MCF 10A (cell line): ENCODE data around the gene FAM171A1. TPM values are rescaled to one million over a fixed set of nuclear protein-coding genes. Genes with fewer than 3 reads are reported as not detected.

Source experiments
- BruUV-seq: library from RNA; stranded (reverse); fragments of 400-500 nt; replicated peaks from 2 replicates; lab custom pipeline; 2021; lab: Mats Ljungman, UMichigan
- CTCF ChIA-PET: fragments of 300-600 bp; sonication (Branson Sonifier 250); formaldehyde crosslinking; extraction: SDS; loops from one replicate; lab custom pipeline; 2021; ENCODE audit warnings: antibody characterized with exemption, inconsistent platforms; lab: Yijun Ruan, JAX
- POLR2A ChIA-PET: fragments of 300-600, 350-650 bp; sonication (Branson Sonifier 250); formaldehyde crosslinking; extraction: SDS; loops from one replicate; lab custom pipeline; 2020; ENCODE audit warnings: antibody characterized with exemption, inconsistent platforms; lab: Yijun Ruan, JAX
- DNase-seq: peaks from one replicate; pipeline ENCODE4 v3.0.0-alpha.2; 2018; ENCODE audit not compliant: unreplicated experiment
- H3K27ac Mint-ChIP-seq: one replicate; pipeline ENCODE4 v1.8.0; 2022; ENCODE audit warnings: mild to moderate bottlenecking, low read depth, mixed read lengths; ENCODE audit not compliant: unreplicated experiment
- H3K27me3 Mint-ChIP-seq: one replicate; pipeline ENCODE4 v1.8.0; 2022; ENCODE audit warnings: mixed read lengths; ENCODE audit not compliant: insufficient read depth, unreplicated experiment
- H3K36me3 Mint-ChIP-seq: one replicate; pipeline ENCODE4 v1.8.0; 2022; ENCODE audit warnings: mild to moderate bottlenecking, moderate library complexity, mixed read lengths; ENCODE audit not compliant: insufficient read depth, unreplicated experiment
- H3K4me1 Mint-ChIP-seq: one replicate; pipeline ENCODE4 v1.8.0; 2022; ENCODE audit warnings: mixed read lengths; ENCODE audit not compliant: insufficient read depth, unreplicated experiment
- H3K4me3 Mint-ChIP-seq: one replicate; pipeline ENCODE4 v1.8.0; 2022; ENCODE audit warnings: mild to moderate bottlenecking, moderate library complexity, mixed read lengths; ENCODE audit not compliant: unreplicated experiment
- H3K9me3 Mint-ChIP-seq: one replicate; pipeline ENCODE4 v1.8.0; 2022; ENCODE audit warnings: mixed read lengths; ENCODE audit not compliant: unreplicated experiment
- intact Hi-C: fragments of 100-400 bp; cut with micrococcal nuclease; formaldehyde crosslinking; loops from 2 replicates; pipeline ENCODE4 v1.14.1; 2022
- total RNA-seq: library from RNA; stranded (reverse); gene quantifications from 2 replicates; pipeline ENCODE4 v1.2.3, GENCODE V29; 2022
- TF ChIP-seq, protein P1 (sequence below): fragments of 200-600 bp; IDR thresholded peaks from one replicate; pipeline ENCODE4 v1.8.0; 2022; ENCODE audit warnings: antibody characterized with exemption, mild to moderate bottlenecking; ENCODE audit not compliant: unreplicated experiment

The FAM171A1 gene
- total RNA-seq, 1 experiment from 2014 or later = 9.3 TPM

DNA sequence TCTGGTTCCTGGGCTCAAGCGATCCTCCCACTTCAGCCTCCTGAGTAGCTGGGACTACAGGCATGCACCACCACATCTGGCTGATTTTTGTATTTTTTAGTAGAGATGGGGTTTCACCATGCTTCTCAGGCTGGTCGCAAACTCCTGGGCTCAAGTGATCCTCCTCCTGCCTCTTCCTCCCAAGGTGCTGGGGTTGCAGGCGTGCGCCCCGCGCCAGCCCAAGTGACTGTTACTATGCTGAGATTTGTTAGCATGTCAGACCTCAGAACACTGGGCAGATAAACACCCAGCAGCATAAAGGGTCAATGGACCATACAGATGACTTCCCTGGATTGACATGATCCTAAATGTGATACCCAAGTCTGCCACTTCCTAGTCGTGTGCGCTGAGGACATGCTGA lies 142.7 kb downstream of the FAM171A1 start:
- no peak for DNase-seq
- H3K9me3 Mint-ChIP-seq = peaks cover 20% of the 10 kb centered on the region
- H3K4me1 Mint-ChIP-seq = no peaks in the 10 kb centered on the region
- H3K4me3 Mint-ChIP-seq = no peak overlapping the region
- BruUV-seq = no TSS peak
- H3K27ac Mint-ChIP-seq = no peak overlapping the region
- intact Hi-C loops = no loop called here
- H3K36me3 Mint-ChIP-seq = no peaks in the 10 kb centered on the region
- H3K27me3 Mint-ChIP-seq = no peaks in the 10 kb centered on the region
- CTCF ChIA-PET = interaction anchor here (0.7 to 1.1 kb wide), 2 partner anchors 26 to 55 kb away, joined by 4 to 7 read pairs; no protein-coding TSS in a partner anchor
- POLR2A ChIA-PET = no interaction called here
- TF ChIP-seq, protein P1, sequence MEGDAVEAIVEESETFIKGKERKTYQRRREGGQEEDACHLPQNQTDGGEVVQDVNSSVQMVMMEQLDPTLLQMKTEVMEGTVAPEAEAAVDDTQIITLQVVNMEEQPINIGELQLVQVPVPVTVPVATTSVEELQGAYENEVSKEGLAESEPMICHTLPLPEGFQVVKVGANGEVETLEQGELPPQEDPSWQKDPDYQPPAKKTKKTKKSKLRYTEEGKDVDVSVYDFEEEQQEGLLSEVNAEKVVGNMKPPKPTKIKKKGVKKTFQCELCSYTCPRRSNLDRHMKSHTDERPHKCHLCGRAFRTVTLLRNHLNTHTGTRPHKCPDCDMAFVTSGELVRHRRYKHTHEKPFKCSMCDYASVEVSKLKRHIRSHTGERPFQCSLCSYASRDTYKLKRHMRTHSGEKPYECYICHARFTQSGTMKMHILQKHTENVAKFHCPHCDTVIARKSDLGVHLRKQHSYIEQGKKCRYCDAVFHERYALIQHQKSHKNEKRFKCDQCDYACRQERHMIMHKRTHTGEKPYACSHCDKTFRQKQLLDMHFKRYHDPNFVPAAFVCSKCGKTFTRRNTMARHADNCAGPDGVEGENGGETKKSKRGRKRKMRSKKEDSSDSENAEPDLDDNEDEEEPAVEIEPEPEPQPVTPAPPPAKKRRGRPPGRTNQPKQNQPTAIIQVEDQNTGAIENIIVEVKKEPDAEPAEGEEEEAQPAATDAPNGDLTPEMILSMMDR = no peak

DNA sequence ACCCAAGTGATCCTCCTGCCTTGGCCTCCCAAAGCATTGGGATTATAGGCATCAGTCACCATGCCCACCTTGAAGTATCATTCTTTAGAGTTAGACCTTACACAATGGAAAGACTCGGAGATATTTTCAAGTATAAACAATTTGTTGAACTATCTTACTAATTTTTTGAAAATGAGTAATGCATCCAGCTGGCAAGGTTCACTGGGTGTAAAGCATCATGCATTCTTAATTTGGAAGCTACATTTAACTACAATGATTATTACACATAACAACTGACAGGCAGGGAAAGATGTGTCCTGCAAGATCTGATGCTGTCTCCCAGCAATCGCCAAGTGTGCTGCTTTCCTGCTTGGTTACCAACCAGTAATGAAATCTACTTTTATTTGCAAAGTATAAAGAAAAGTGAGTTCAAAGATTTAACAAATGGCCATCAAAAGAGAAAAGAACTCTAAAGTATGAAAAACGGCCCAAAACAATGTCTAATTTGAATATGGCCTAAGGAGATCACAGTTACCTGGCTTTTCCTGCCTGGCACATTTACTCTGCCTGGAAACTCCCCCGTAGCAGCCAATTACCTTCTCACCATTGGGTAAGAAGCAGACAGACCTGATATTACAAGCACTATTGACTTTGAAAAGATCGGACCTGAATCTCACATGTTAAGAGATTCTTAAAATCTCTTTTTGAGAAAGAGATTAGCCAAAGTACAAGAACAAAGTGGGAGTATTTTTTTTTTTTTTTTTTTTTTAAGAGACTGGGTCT lies 143.3 kb downstream of the FAM171A1 start:
- no TSS peak for BruUV-seq
- no peak overlapping the region for H3K4me3 Mint-ChIP-seq
- POLR2A ChIA-PET = no interaction called here
- DNase-seq = no peak
- H3K4me1 Mint-ChIP-seq = no peaks in the 10 kb centered on the region
- H3K9me3 Mint-ChIP-seq = peaks cover 20% of the 10 kb centered on the region
- H3K27me3 Mint-ChIP-seq = no peaks in the 10 kb centered on the region
- H3K36me3 Mint-ChIP-seq = no peaks in the 10 kb centered on the region
- no peak overlapping the region for H3K27ac Mint-ChIP-seq
- CTCF ChIA-PET = interaction anchor here (0.7 kb wide), 1 partner anchor 55 kb away, joined by 7 read pairs; no protein-coding TSS in a partner anchor
- TF ChIP-seq, protein P1 = no peak
- intact Hi-C loops = no loop called here

DNA sequence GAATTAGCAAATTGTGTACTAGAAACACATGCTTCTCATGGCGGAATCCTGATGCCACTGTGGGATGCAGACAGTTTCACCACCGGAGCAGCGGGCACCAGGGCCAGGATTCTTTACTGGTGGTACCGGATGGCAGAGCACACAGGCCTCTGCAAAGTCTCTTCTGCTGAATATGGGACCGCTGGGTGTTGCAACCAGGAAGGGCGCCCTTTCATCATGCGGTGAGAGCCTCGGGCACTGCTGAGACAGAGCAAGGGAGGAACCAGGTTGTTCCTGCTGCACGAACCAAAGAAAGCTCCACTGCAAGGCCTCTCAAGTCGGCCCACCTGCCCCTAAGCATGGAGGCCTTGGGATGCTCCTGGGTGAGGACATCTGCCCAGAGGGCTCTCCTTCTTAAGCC lies 145.6 kb downstream of the FAM171A1 start:
- intact Hi-C loops = no loop called here
- H3K27ac Mint-ChIP-seq = no peak overlapping the region
- ChIA-PET CTCF (interaction anchor here (1.1 to 1.5 kb wide), 2 partner anchors 11 to 15 kb away, joined by 3 read pairs; no protein-coding TSS in a partner anchor), POLR2A (interaction anchor here (0.7 kb wide), 1 partner anchor 34 kb away, joined by 3 read pairs; no protein-coding TSS in a partner anchor)
- H3K27me3 Mint-ChIP-seq = no peaks in the 10 kb centered on the region
- H3K4me3 Mint-ChIP-seq = no peak overlapping the region
- H3K9me3 Mint-ChIP-seq = peaks cover 20% of the 10 kb centered on the region
- H3K4me1 Mint-ChIP-seq = no peaks in the 10 kb centered on the region
- DNase-seq = no peak
- TF ChIP-seq, protein P1 = no peak
- H3K36me3 Mint-ChIP-seq = no peaks in the 10 kb centered on the region
- no TSS peak for BruUV-seq

DNA sequence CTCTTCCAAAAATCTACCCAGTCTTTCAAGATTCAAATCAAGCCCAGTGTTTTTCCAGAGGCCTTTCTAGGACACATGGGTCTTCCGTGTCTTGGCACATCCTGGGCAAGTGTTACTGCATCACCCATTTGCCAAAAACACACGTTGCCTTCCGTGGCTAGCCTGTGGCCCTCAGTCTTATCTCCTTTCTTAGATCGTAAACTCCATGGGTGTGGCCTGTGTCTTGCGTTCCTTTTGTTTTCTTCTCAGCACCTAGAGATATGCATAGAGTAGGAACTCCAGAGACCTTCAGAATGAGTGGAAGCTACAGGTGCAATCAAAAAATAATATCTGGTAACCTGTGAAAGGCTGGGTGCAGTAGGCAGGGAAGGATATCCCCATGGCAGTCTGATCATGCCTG lies 146.1 kb downstream of the FAM171A1 start:
- ChIA-PET CTCF (interaction anchor here (1.1 to 1.5 kb wide), 2 partner anchors 11 to 14 kb away, joined by 3 read pairs; no protein-coding TSS in a partner anchor), POLR2A (interaction anchor here (0.7 kb wide), 1 partner anchor 35 kb away, joined by 3 read pairs; no protein-coding TSS in a partner anchor)
- Mint-ChIP-seq H3K36me3 (no peaks in the 10 kb centered on the region), H3K27me3 (no peaks in the 10 kb centered on the region), H3K4me1 (no peaks in the 10 kb centered on the region), H3K4me3 (no peak overlapping the region), H3K9me3 (peaks cover 19% of the 10 kb centered on the region), H3K27ac (no peak overlapping the region)
- intact Hi-C loops = no loop called here
- TF ChIP-seq, protein P1 = no peak
- DNase-seq = no peak
- no TSS peak for BruUV-seq
